Testis (tissue), 3 donors: ENCODE data around the gene HFE. TPM values are rescaled to one million over a fixed set of nuclear protein-coding genes. Genes with fewer than 3 reads are reported as not detected.

Experiments
- DNase-seq: peaks from one replicate; pipeline ENCODE4 v3.0.0-alpha.2; 2019
- H3K27ac ChIP-seq, 2 donors: fragments of 200-600 bp; sonication (generic); one replicate each; pipeline ENCODE4 v1.5.1; 2019
- H3K27me3 ChIP-seq: fragments of 200-600 bp; sonication (generic); one replicate; pipeline ENCODE4 v1.5.1; 2019
- H3K36me3 ChIP-seq: fragments of 200-600 bp; sonication (generic); one replicate; pipeline ENCODE4 v1.5.1; 2017; ENCODE audit warnings: low read depth; ENCODE audit errors: missing control alignments
- H3K4me1 ChIP-seq: fragments of 200-600 bp; sonication (generic); one replicate; pipeline ENCODE4 v1.5.1; 2019
- H3K4me3 ChIP-seq, 2 donors: fragments of 200-600 bp; sonication (generic); one replicate each; pipeline ENCODE4 v1.5.1; 2017 to 2019
- H3K9me3 ChIP-seq: fragments of 200-600 bp; sonication (generic); one replicate; pipeline ENCODE4 v1.5.1; 2017
- POLR2A ChIP-seq: fragments of 450-650 bp; IDR thresholded peaks from one replicate; pipeline ENCODE4 v1.6.1; 2017; ENCODE audit warnings: antibody characterized with exemption, mild to moderate bottlenecking, moderate library complexity
- WGBS, 2 donors: methylation state at CpG; one replicate each; pipeline ENCODE4 v1.1.5; 2018; 5-methylcytosine and 5-hydroxymethylcytosine counted together
- intact Hi-C: fragments of 100-400 bp; cut with DNase I; formaldehyde crosslinking; loops from one replicate; pipeline ENCODE4 v1.15.1; 2023; ENCODE audit warnings: low total_unique reads
- polyA plus RNA-seq: library from polyadenylated mRNA; stranded (reverse); fragments of 350-450 nt; fragmentation: Illumina TruSeq; extraction: RNeasy Lipid Tissue Mini Kit (QIAGEN cat#74804); gene quantifications from one replicate; pipeline ENCODE4 v1.2.3, GENCODE V29; 2014; ENCODE audit warnings: low read depth, low replicate concordance; ENCODE audit not compliant: insufficient read depth
- total RNA-seq, 2 donors: library from RNA; depleted of rRNA; stranded (reverse); fragments of >200 nt; gene quantifications; one replicate each; pipeline ENCODE4 v1.2.3, GENCODE V29; 2016
- TF ChIP-seq, protein P1 (sequence below), 3 experiments: fragments of 450-650 bp in 2 of 3; fragments of 200-600 bp in 1 of 3; sonication (generic) in 1 of 3; IDR thresholded peaks; one replicate each; pipeline ENCODE4 v1.5.1; 2016 to 2019; ENCODE audit warnings: antibody characterized with exemption in 3 of 3, mild to moderate bottlenecking in 2 of 3, moderate library complexity in 1 of 3

Gene HFE
- total and polyA plus RNA-seq, 3 donors from 2014 or later: 4.1 to 5.1 (median 4.8) TPM

DNA sequence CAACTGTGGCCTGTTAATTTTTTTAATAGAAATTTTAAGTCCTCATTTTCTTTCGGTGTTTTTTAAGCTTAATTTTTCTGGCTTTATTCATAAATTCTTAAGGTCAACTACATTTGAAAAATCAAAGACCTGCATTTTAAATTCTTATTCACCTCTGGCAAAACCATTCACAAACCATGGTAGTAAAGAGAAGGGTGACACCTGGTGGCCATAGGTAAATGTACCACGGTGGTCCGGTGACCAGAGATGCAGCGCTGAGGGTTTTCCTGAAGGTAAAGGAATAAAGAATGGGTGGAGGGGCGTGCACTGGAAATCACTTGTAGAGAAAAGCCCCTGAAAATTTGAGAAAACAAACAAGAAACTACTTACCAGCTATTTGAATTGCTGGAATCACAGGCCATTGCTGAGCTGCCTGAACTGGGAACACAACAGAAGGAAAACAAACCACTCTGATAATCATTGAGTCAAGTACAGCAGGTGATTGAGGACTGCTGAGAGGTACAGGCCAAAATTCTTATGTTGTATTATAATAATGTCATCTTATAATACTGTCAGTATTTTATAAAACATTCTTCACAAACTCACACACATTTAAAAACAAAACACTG lies 10.1 kb downstream of the HFE start:
- Histone ChIP-seq H3K4me3 (no peak overlapping the region), H3K36me3 (no peaks in the 10 kb centered on the region), H3K9me3 (no peaks in the 10 kb centered on the region), H3K27me3 (no peaks in the 10 kb centered on the region), H3K27ac (no peak overlapping the region), H3K4me1 (no peaks in the 10 kb centered on the region)
- DNase-seq: peak; percentile 79
- TF ChIP-seq POLR2A: no peak
- TF ChIP-seq, protein P1, sequence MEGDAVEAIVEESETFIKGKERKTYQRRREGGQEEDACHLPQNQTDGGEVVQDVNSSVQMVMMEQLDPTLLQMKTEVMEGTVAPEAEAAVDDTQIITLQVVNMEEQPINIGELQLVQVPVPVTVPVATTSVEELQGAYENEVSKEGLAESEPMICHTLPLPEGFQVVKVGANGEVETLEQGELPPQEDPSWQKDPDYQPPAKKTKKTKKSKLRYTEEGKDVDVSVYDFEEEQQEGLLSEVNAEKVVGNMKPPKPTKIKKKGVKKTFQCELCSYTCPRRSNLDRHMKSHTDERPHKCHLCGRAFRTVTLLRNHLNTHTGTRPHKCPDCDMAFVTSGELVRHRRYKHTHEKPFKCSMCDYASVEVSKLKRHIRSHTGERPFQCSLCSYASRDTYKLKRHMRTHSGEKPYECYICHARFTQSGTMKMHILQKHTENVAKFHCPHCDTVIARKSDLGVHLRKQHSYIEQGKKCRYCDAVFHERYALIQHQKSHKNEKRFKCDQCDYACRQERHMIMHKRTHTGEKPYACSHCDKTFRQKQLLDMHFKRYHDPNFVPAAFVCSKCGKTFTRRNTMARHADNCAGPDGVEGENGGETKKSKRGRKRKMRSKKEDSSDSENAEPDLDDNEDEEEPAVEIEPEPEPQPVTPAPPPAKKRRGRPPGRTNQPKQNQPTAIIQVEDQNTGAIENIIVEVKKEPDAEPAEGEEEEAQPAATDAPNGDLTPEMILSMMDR (IDR thresholded peaks at IDR 0.05): peak; percentile 76 to 82 (median 77)
- WGBS, 2 donors: 16 to 25% methylated on average over 5 of the region's 5 CpGs
- intact Hi-C loops: loop anchor here (5.0 kb wide), 1 partner anchor 35 kb away; no protein-coding TSS in a partner anchor

DNA sequence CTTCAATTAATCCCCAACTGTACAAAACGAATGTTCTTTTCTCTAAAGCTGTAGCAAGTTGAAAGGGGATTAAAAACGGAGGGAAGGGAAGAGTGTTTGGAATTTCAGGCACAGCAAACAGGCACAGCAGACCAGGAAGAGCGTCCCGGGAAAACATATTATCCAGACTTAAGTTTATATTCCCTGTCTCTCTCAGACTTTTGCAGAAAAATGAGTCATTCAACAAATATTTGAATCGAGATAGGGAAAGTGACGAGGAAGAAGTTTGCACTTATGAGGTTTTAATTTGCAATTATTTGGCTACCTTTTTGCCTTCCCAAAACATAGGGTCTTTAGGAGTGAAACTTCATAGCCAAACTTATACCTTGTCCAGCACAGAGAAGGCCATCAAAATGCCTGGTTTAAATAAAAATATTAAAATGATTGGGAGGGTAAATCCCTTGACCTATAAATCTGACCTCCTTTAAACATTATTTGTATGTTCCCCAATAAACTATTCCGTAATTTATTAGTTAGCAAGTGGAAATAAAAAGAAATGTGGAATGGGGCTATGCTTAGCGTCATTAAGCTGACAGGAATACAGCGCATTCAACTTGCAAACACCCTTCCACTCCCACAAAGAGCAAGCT lies 16.0 kb downstream of the HFE start:
- intact Hi-C loops: no loop called here
- DNase-seq: no peak
- 11 to 13% methylated on average over 9 of the region's 9 CpGs for WGBS, 2 donors
- Histone ChIP-seq H3K27ac (peak overlapping the region; percentile 37 to 70), H3K4me3 (peak overlapping the region in 1 of 2 donors; percentile 70), H3K9me3 (no peaks in the 10 kb centered on the region), H3K36me3 (no peaks in the 10 kb centered on the region), H3K27me3 (no peaks in the 10 kb centered on the region), H3K4me1 (peaks cover 6% of the 10 kb centered on the region)
- TF ChIP-seq, protein P1 (IDR thresholded peaks at IDR 0.05): no peak
- no peak for TF ChIP-seq POLR2A

DNA sequence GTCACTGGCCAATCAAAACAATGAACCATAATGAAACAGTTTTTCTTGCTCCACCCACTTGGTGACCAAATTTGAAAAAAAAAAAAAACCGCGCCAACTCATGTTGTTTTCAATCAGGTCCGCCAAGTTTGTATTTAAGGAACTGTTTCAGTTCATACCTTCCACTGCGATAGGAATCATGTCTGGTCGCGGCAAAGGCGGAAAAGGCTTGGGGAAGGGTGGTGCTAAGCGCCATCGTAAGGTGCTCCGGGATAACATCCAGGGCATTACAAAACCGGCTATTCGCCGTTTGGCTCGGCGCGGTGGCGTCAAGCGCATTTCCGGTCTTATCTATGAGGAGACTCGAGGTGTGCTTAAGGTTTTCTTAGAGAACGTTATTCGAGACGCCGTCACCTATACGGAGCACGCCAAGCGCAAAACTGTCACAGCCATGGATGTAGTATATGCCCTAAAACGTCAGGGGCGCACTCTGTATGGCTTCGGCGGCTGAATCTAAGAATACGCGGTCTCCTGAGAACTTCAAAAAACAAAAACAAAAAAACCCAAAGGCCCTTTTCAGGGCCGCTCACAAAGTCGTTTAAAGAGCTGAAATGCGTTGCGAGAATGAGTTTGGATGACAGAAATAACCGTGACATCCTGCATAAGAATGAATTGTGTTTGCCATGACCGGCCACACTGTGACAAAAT lies 16.7 kb downstream of the HFE start:
- DNase-seq: peak; percentile 91
- Histone ChIP-seq H3K4me1 (peaks cover 6% of the 10 kb centered on the region), H3K27me3 (no peaks in the 10 kb centered on the region), H3K4me3 (peak overlapping the region; percentile 48 to 70), H3K36me3 (no peaks in the 10 kb centered on the region), H3K9me3 (no peaks in the 10 kb centered on the region), H3K27ac (peak overlapping the region; percentile 70 to 71)
- 1% methylated on average over 39 of the region's 39 CpGs for WGBS, 2 donors
- peak; percentile 76 for TF ChIP-seq POLR2A
- TF ChIP-seq, protein P1 (IDR thresholded peaks at IDR 0.05): peak; percentile 16 to 32 (median 23)
- intact Hi-C loops: no loop called here

DNA sequence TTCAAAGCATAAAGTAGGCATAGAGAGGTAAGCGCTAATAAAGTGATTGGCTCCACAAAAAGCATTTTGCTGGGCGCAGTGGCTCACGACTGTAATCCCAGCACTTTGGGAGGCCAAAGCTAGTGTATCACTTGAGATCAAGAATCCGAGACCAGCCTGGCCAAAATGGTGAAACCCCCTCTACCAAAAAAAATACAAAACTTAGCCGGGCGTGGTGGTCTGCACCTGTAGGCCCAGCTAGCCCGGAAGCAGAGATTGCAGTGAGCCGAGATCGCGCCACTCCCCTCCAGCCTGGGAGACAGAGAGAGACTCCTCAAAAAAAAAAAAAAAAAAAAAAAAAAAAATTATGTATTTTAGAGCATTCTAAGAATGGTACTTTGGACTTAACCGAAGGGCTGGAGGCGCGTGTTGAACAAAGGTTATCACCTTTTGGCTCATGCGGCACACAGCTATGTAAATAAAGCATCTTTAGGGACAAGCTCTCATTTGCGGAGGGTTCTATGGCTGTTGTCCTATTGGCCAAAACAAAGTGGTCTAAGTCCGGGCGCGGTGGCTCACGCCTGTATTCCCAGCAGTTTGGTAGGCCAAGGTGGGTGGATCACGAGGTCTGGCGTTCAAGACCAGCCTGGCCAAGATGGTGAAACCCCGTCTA lies 17.4 kb downstream of the HFE start:
- no peaks in the 10 kb centered on the region for H3K36me3 ChIP-seq
- H3K4me3 ChIP-seq: peak overlapping the region; percentile 48 to 70
- WGBS, 2 donors: 31 to 39% methylated on average over 21 to 22 of the region's 22 CpGs
- no peaks in the 10 kb centered on the region for H3K9me3 ChIP-seq
- intact Hi-C loops: no loop called here
- peaks cover 6% of the 10 kb centered on the region for H3K4me1 ChIP-seq
- TF ChIP-seq, protein P1 (IDR thresholded peaks at IDR 0.05): no peak
- TF ChIP-seq POLR2A: no peak
- no peaks in the 10 kb centered on the region for H3K27me3 ChIP-seq
- H3K27ac ChIP-seq: peak overlapping the region; percentile 70 to 71
- peak; percentile 38 for DNase-seq
